Ishikawa (cell line): ENCODE data around the gene WWOX.

ENCODE experiments used
- CEBPB ChIP-seq: IDR thresholded peaks from 2 replicates; pipeline ENCODE4 v1.6.1; 2012
- CREB1 ChIP-seq: IDR thresholded peaks from 2 replicates; pipeline ENCODE4 v1.6.1; 2012; ENCODE audit warnings: low read depth
- EGR1 ChIP-seq: IDR thresholded peaks from 2 replicates; pipeline ENCODE4 v1.6.1; 2012
- EP300 ChIP-seq: IDR thresholded peaks from 2 replicates; pipeline ENCODE4 v1.6.1; 2012; ENCODE audit warnings: borderline replicate concordance
- FOXM1 ChIP-seq: IDR thresholded peaks from 2 replicates; pipeline ENCODE4 v1.6.1; 2012; ENCODE audit warnings: low read depth, borderline replicate concordance
- NFIC ChIP-seq: IDR thresholded peaks from 2 replicates; pipeline ENCODE4 v1.6.1; 2012
- RAD21 ChIP-seq: IDR thresholded peaks from 2 replicates; pipeline ENCODE4 v1.6.1; 2012; ENCODE audit warnings: low read depth
- TAF1 ChIP-seq: IDR thresholded peaks from 2 replicates; pipeline ENCODE4 v1.6.1; 2012; ENCODE audit warnings: low read depth, mild to moderate bottlenecking
- TCF12 ChIP-seq: IDR thresholded peaks from 2 replicates; pipeline ENCODE4 v1.6.1; 2012; ENCODE audit warnings: low read depth
- TEAD4 ChIP-seq: IDR thresholded peaks from 2 replicates; pipeline ENCODE4 v1.6.1; 2012
- YY1 ChIP-seq: IDR thresholded peaks from 2 replicates; pipeline ENCODE4 v1.6.1; 2012; ENCODE audit warnings: low read depth
- TF ChIP-seq, protein P1 (sequence below): IDR thresholded peaks from 2 replicates; pipeline ENCODE4 v1.6.1; 2012
- TF ChIP-seq, protein P2 (sequence below): IDR thresholded peaks from 2 replicates; pipeline ENCODE4 v1.6.1; 2012; ENCODE audit warnings: low read depth, mild to moderate bottlenecking
- TF ChIP-seq, protein P3 (sequence below): IDR thresholded peaks from 2 replicates; pipeline ENCODE4 v1.6.1; 2012

WWOX gene

DNA sequence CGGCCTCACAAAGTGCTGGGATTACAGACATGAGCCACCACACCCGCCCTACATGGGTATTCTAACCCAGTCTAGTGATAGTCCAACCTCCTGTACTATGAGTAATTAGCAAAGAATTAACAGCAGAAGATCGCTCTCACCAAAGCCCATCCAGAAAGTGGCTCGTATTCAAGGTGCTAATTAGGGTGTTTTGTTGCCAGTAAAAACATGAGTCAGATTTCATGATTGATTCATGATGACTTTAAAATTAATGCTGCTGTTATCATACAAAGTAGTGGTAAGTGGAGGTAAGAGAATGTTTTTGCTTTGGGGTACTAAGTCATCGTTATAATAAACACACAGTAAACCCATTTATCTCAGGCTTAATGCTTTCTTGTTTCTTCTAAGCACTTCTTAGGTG is 428.8 kb downstream of the WWOX start:
- TF ChIP-seq, protein P1, sequence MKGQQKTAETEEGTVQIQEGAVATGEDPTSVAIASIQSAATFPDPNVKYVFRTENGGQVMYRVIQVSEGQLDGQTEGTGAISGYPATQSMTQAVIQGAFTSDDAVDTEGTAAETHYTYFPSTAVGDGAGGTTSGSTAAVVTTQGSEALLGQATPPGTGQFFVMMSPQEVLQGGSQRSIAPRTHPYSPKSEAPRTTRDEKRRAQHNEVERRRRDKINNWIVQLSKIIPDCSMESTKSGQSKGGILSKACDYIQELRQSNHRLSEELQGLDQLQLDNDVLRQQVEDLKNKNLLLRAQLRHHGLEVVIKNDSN = no peak
- TF ChIP-seq, protein P2, sequence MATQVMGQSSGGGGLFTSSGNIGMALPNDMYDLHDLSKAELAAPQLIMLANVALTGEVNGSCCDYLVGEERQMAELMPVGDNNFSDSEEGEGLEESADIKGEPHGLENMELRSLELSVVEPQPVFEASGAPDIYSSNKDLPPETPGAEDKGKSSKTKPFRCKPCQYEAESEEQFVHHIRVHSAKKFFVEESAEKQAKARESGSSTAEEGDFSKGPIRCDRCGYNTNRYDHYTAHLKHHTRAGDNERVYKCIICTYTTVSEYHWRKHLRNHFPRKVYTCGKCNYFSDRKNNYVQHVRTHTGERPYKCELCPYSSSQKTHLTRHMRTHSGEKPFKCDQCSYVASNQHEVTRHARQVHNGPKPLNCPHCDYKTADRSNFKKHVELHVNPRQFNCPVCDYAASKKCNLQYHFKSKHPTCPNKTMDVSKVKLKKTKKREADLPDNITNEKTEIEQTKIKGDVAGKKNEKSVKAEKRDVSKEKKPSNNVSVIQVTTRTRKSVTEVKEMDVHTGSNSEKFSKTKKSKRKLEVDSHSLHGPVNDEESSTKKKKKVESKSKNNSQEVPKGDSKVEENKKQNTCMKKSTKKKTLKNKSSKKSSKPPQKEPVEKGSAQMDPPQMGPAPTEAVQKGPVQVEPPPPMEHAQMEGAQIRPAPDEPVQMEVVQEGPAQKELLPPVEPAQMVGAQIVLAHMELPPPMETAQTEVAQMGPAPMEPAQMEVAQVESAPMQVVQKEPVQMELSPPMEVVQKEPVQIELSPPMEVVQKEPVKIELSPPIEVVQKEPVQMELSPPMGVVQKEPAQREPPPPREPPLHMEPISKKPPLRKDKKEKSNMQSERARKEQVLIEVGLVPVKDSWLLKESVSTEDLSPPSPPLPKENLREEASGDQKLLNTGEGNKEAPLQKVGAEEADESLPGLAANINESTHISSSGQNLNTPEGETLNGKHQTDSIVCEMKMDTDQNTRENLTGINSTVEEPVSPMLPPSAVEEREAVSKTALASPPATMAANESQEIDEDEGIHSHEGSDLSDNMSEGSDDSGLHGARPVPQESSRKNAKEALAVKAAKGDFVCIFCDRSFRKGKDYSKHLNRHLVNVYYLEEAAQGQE = no peak
- no peak for TF ChIP-seq EGR1
- no peak for TF ChIP-seq EP300
- TF ChIP-seq YY1 = no peak
- TF ChIP-seq CREB1 = no peak
- no peak for TF ChIP-seq TEAD4
- no peak for TF ChIP-seq FOXM1
- no peak for TF ChIP-seq RAD21
- TF ChIP-seq NFIC = no peak

DNA sequence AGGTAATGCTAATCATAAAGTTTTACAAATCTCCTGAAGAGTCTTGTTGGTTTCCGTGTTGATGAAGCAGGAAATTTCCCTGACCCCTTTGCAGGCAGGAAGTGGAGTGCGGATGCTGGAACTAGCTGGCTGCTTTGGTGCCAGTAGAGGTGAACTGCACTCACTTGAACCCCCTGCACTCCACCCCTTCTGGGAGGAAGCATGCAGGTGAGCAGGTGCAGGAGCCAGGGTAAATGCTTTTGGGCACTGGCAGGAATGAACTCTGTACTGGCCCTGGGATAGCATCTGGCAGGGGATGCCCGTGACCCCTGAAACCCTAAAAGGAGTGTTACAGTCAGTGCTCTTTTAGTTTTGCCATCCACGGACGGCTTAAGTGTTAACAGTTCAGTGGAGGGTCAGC is 430.4 kb downstream of the WWOX start:
- TF ChIP-seq FOXM1 = no peak
- no peak for TF ChIP-seq EP300
- TF ChIP-seq EGR1 = no peak
- TF ChIP-seq YY1 = no peak
- no peak for TF ChIP-seq CEBPB
- TF ChIP-seq, protein P2 = no peak
- no peak for TF ChIP-seq TCF12
- TF ChIP-seq CREB1 = no peak

DNA sequence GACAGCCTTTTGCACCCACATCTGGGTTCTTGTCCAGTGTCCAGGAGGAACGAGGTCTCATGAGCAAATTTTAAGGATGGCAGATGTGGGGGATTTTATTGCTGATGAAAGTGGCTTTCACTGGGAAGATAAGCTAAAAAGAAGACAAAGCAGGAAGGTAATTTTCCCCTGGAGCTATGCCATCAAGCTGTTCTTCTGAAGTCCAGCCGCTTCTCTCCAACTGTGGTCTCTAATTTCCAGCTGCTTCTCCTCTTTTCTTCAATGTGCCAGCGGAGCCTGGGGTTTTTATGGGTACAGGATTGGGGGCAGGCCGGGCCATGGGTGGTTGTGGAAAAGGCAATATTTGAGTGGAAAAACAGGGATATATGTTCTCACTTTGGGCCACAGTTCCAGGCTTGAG is 430.8 kb downstream of the WWOX start:
- no peak for TF ChIP-seq EP300
- TF ChIP-seq, protein P3, sequence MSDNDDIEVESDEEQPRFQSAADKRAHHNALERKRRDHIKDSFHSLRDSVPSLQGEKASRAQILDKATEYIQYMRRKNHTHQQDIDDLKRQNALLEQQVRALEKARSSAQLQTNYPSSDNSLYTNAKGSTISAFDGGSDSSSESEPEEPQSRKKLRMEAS = no peak
- no peak for TF ChIP-seq RAD21
- TF ChIP-seq EGR1 = no peak
- no peak for TF ChIP-seq CREB1
- no peak for TF ChIP-seq NFIC

DNA sequence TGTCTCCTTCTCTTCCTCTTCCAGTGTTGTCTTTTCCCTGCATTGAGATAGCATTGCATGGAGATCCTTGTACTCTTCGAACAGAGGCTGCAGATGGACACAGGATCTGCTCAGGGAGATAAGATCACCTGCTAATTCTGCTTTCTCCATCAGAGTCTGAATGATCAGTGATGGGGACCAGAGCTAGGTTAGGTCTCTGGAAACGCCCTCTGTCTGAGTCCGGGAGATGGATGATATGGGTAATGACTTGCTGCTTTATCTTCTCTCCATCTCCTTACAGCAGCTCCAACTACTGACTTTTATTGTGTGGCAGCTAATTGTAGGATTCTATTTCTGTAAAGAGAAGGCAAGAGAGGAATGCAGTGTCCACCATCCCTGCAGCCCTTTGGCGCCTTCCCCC is 435.6 kb downstream of the WWOX start:
- TF ChIP-seq EGR1 (no peak), YY1 (no peak), CREB1 (no peak), TCF12 (no peak), CEBPB (no peak), NFIC (no peak), RAD21 (no peak), TAF1 (no peak), FOXM1 (no peak)
- TF ChIP-seq, protein P3 = no peak
- TF ChIP-seq, protein P2 = no peak

DNA sequence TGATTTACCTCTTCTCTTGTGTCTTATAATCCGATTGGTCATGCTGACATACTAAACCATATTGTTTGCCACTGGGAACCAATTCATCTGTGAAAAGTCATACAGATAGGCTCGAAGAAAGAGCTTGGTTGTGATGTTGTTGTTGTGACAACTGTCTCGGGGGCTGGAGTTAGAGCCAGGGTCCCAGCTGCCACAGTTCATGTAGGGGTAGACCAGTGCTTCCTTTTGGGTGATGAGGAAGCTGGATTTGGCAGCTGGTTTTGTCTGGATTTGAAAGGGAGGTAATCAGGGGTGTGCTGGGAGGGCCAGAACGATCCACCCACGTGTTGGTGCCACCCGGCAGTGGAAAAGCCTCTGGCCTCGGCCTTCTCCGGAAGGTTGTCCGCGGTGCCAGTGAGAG is 438.1 kb downstream of the WWOX start:
- TF ChIP-seq EGR1 = no peak
- no peak for TF ChIP-seq YY1
- TF ChIP-seq, protein P1 = no peak
- no peak for TF ChIP-seq FOXM1
- TF ChIP-seq TCF12 = no peak
- no peak for TF ChIP-seq NFIC

DNA sequence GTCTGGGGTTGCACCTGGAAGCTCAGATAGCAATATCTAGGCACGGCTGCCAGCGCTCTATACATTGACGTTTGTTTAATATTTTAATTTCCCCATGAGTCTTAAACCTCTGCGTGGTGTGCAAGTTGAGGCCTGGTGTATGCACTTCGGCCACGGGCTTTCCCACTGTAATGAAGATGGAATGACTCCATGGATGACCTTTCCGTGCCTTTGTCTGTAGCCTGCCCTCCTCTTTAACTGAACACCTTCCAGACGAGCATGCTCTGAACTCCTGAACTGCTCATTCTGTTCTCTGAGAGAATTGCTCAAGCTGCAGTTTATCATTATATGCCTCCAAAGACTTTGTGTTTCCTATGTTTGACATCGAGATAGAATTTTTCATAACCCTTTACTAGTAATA is 438.8 kb downstream of the WWOX start:
- TF ChIP-seq RAD21 (no peak), CEBPB (no peak), NFIC (no peak), TAF1 (no peak), YY1 (no peak), TCF12 (no peak), TEAD4 (no peak), EGR1 (no peak)
- TF ChIP-seq, protein P1 = no peak
